Panc1 (cell line): Measurements from ENCODE around the gene PPM1H. TPM values are rescaled to one million over a fixed set of nuclear protein-coding genes. Genes with fewer than 3 reads are reported as not detected.

Source experiments
- ATAC-seq: fragments of 200-7000 bp; cut with Tn5 transposase; 2 replicates; pipeline ENCODE4 v1.9.1; 2020; ENCODE audit warnings: mild to moderate bottlenecking, moderate library complexity
- BruUV-seq: library from RNA; stranded (reverse); fragments of 400-500 nt; replicated peaks from 2 replicates; lab custom pipeline; 2021; lab: Mats Ljungman, UMichigan
- CTCF ChIA-PET: fragments of 300-600 bp; sonication (Branson Sonifier 250); formaldehyde crosslinking; loops from one replicate; lab custom pipeline; 2022; ENCODE audit warnings: antibody characterized with exemption; lab: Charles Lee
- POLR2A ChIA-PET: fragments of 300-600 bp; sonication (Branson Sonifier 250); formaldehyde crosslinking; loops from one replicate; lab custom pipeline; 2022; ENCODE audit warnings: antibody characterized with exemption; lab: Charles Lee
- DNase-seq: peaks from one replicate; pipeline ENCODE4 v3.0.0-alpha.2; 2010; ENCODE audit warnings: low read depth, low spot score
- H3K27ac ChIP-seq: 2 replicates; pipeline ENCODE4 v1.5.1; 2011; ENCODE audit warnings: mild to moderate bottlenecking, low read length, inconsistent platforms
- H3K27me3 ChIP-seq: fragments of 200-500 bp; sonication (Bioruptor generic); 2 replicates; pipeline ENCODE4 v1.6.0; 2014; ENCODE audit warnings: low read length, inconsistent platforms; ENCODE audit not compliant: control insufficient read depth, insufficient read depth
- H3K36me3 ChIP-seq: fragments of 200-500 bp; sonication (Bioruptor generic); 2 replicates; pipeline ENCODE4 v1.5.1; 2014; ENCODE audit warnings: inconsistent platforms, mild to moderate bottlenecking, low read length, moderate library complexity; ENCODE audit not compliant: control insufficient read depth, insufficient read depth
- H3K4me1 ChIP-seq: 2 replicates; pipeline ENCODE4 v1.5.1; 2011; ENCODE audit warnings: inconsistent platforms, mild to moderate bottlenecking, low read length, moderate library complexity; ENCODE audit not compliant: control insufficient read depth, insufficient read depth
- H3K4me3 ChIP-seq, 2 experiments: 2 replicates each; pipeline ENCODE4 v1.5.1; 2011 to 2012; ENCODE audit warnings: low read depth in 2 of 2, low read length in 2 of 2, mild to moderate bottlenecking in 2 of 2, inconsistent platforms in 1 of 2, moderate library complexity in 1 of 2
- H3K9me3 ChIP-seq: fragments of 200-500 bp; sonication (Bioruptor generic); 2 replicates; pipeline ENCODE4 v1.5.1; 2014; ENCODE audit warnings: low read depth, mild to moderate bottlenecking, inconsistent platforms, low read length, moderate library complexity; ENCODE audit not compliant: control insufficient read depth, insufficient read depth
- POLR2AphosphoS5 ChIP-seq: IDR thresholded peaks from 2 replicates; pipeline ENCODE4 v1.6.1; 2012; ENCODE audit warnings: mild to moderate bottlenecking, low read depth, low read length, moderate library complexity
- SIN3A ChIP-seq: IDR thresholded peaks from 2 replicates; pipeline ENCODE4 v1.6.1; 2012; ENCODE audit warnings: low read depth, mild to moderate bottlenecking, low read length, moderate library complexity, borderline replicate concordance; ENCODE audit not compliant: insufficient read depth
- TCF7L2 ChIP-seq: IDR thresholded peaks from 2 replicates; pipeline ENCODE4 v1.6.1; 2011; ENCODE audit warnings: mild to moderate bottlenecking, low read depth, low read length, inconsistent platforms
- in situ Hi-C: cut with HindIII; loops from 2 replicates; pipeline ENCODE4 v1.10.0; 2016; ENCODE audit warnings: low sequenced_read_pairs, low pct_unique_long_range_greater_than_20kb
- intact Hi-C: fragments of 100-400 bp; cut with micrococcal nuclease; formaldehyde crosslinking; loops from one replicate; pipeline ENCODE4 v1.10.0; 2022; ENCODE audit not compliant: unreplicated experiment
- total RNA-seq: library from RNA; stranded (reverse); gene quantifications from one replicate; pipeline ENCODE4 v1.2.1, GENCODE V29; 2021; ENCODE audit not compliant: unreplicated experiment
- TF ChIP-seq, protein P1 (sequence below), 2 experiments: IDR thresholded peaks; 2 replicates each; pipeline ENCODE4 v1.6.1; 2011 to 2012; ENCODE audit warnings: low read depth in 2 of 2, control low read depth in 1 of 2, low read length in 1 of 2, mild to moderate bottlenecking in 1 of 2, moderate library complexity in 1 of 2; ENCODE audit not compliant: insufficient read depth in 1 of 2
- TF ChIP-seq, protein P2 (sequence below): fragments of 450-650 bp; IDR thresholded peaks from 2 replicates; pipeline ENCODE4 v1.5.1; 2017; ENCODE audit warnings: mild to moderate bottlenecking

The PPM1H gene
- total RNA-seq, 1 experiment from 2014 or later: 22.9 TPM

DNA sequence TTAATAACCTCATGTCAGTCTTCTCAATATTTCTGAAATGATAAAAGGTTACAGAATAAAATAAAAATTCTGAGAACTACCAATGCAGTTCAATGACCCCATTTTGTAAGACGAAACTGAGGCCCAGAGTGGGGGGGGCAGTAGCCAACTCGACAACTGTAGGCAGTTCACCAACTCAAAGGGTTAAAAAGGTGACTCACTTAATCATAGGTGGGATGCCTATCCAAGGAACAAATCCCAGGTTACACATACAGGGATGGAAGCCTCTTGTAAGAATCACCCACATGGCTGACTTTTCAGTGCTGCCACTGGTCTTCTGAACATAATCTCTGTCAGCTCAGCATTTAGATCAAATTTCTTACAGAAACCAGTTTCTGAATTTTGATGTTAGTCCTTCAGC lies 10.9 kb downstream of the PPM1H start:
- no peak overlapping the region for H3K27ac ChIP-seq
- no peaks in the 10 kb centered on the region for H3K27me3 ChIP-seq
- H3K36me3 ChIP-seq: no peaks in the 10 kb centered on the region
- in situ Hi-C loops: no loop called here
- peaks cover 23% of the 10 kb centered on the region; the same call in 1 of the 2 replicates for H3K4me1 ChIP-seq
- no peak overlapping the region for H3K4me3 ChIP-seq
- intact Hi-C loops: no loop called here
- no peaks in the 10 kb centered on the region for H3K9me3 ChIP-seq
- CTCF ChIA-PET: no interaction called here
- no peak for DNase-seq
- no TSS peak for BruUV-seq
- POLR2A ChIA-PET: no interaction called here
- ATAC-seq: no peak
- TF ChIP-seq TCF7L2 (no peak), SIN3A (no peak), POLR2AphosphoS5 (no peak)
- TF ChIP-seq, protein P1, sequence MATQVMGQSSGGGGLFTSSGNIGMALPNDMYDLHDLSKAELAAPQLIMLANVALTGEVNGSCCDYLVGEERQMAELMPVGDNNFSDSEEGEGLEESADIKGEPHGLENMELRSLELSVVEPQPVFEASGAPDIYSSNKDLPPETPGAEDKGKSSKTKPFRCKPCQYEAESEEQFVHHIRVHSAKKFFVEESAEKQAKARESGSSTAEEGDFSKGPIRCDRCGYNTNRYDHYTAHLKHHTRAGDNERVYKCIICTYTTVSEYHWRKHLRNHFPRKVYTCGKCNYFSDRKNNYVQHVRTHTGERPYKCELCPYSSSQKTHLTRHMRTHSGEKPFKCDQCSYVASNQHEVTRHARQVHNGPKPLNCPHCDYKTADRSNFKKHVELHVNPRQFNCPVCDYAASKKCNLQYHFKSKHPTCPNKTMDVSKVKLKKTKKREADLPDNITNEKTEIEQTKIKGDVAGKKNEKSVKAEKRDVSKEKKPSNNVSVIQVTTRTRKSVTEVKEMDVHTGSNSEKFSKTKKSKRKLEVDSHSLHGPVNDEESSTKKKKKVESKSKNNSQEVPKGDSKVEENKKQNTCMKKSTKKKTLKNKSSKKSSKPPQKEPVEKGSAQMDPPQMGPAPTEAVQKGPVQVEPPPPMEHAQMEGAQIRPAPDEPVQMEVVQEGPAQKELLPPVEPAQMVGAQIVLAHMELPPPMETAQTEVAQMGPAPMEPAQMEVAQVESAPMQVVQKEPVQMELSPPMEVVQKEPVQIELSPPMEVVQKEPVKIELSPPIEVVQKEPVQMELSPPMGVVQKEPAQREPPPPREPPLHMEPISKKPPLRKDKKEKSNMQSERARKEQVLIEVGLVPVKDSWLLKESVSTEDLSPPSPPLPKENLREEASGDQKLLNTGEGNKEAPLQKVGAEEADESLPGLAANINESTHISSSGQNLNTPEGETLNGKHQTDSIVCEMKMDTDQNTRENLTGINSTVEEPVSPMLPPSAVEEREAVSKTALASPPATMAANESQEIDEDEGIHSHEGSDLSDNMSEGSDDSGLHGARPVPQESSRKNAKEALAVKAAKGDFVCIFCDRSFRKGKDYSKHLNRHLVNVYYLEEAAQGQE (IDR thresholded peaks at IDR 0.05; ENCODE audit: insufficient read depth in 1 of 2, low read depth in 2 of 2, low read length in 1 of 2): no peak
- TF ChIP-seq, protein P2, sequence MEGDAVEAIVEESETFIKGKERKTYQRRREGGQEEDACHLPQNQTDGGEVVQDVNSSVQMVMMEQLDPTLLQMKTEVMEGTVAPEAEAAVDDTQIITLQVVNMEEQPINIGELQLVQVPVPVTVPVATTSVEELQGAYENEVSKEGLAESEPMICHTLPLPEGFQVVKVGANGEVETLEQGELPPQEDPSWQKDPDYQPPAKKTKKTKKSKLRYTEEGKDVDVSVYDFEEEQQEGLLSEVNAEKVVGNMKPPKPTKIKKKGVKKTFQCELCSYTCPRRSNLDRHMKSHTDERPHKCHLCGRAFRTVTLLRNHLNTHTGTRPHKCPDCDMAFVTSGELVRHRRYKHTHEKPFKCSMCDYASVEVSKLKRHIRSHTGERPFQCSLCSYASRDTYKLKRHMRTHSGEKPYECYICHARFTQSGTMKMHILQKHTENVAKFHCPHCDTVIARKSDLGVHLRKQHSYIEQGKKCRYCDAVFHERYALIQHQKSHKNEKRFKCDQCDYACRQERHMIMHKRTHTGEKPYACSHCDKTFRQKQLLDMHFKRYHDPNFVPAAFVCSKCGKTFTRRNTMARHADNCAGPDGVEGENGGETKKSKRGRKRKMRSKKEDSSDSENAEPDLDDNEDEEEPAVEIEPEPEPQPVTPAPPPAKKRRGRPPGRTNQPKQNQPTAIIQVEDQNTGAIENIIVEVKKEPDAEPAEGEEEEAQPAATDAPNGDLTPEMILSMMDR: no peak

DNA sequence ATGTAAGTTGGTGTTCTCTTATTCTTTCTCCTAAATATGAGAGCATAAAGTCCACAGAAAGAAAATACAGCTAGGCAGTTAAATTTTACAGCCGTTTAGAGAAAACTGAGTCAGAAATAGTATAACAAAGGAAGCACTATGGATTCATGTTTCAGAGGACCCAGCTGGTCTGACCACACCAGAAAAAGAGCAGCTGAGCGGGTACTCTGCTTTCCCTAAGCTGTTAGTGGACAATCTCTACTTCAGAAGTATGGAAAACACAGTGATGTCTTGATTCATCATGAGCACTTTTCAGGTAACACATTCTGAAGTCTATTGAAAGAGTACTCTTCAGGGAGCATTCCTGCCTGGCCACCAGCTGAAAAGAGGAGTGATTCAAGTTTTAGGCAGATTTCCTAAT lies 12.4 kb downstream of the PPM1H start:
- CTCF ChIA-PET: interaction anchor here (0.5 kb wide), 1 partner anchor 104 kb away, joined by 4 read pairs; no protein-coding TSS in a partner anchor
- BruUV-seq: no TSS peak
- ATAC-seq: no peak
- intact Hi-C loops: no loop called here
- Histone ChIP-seq H3K4me3 (no peak overlapping the region), H3K27me3 (no peaks in the 10 kb centered on the region), H3K27ac (peak overlapping the region; percentile 30; the same call in 1 of the 2 replicates), H3K4me1 (peaks cover 23% of the 10 kb centered on the region; the same call in 1 of the 2 replicates), H3K9me3 (no peaks in the 10 kb centered on the region), H3K36me3 (no peaks in the 10 kb centered on the region)
- POLR2A ChIA-PET: no interaction called here
- in situ Hi-C loops: no loop called here
- no peak for DNase-seq
- no peak for TF ChIP-seq TCF7L2
- TF ChIP-seq POLR2AphosphoS5: no peak

DNA sequence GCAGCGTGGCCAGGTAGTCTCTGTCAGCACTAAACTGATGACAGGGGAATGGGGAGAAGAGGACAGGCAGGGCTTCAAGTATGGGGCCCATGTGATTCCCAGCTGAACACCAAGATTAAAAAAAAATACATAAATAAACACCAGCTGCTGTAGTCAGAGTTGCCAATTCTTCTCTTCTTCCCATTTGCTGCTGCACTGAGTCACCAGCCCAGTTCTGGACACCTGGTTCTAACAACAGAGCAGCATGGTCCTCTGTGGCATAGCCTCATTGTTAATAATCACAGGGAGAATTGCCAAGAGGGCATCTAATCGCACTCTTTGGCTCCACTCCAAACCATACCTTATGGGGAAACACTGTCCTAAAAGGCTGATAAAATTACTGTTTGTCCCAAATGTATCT lies 15.1 kb downstream of the PPM1H start:
- H3K9me3 ChIP-seq: no peaks in the 10 kb centered on the region
- DNase-seq (no peak), ATAC-seq (no peak)
- no peaks in the 10 kb centered on the region; the same call in 1 of the 2 replicates for H3K36me3 ChIP-seq
- in situ Hi-C loops (no loop called here), intact Hi-C loops (no loop called here)
- no peaks in the 10 kb centered on the region for H3K27me3 ChIP-seq
- CTCF ChIA-PET: no interaction called here
- no peak overlapping the region for H3K4me3 ChIP-seq
- TF ChIP-seq SIN3A: no peak
- TF ChIP-seq TCF7L2: no peak
- H3K4me1 ChIP-seq: peaks cover 25% of the 10 kb centered on the region
- POLR2A ChIA-PET: no interaction called here
- no TSS peak for BruUV-seq
- no peak overlapping the region for H3K27ac ChIP-seq
